ENCODE results near the gene BCL6B.

DNA sequence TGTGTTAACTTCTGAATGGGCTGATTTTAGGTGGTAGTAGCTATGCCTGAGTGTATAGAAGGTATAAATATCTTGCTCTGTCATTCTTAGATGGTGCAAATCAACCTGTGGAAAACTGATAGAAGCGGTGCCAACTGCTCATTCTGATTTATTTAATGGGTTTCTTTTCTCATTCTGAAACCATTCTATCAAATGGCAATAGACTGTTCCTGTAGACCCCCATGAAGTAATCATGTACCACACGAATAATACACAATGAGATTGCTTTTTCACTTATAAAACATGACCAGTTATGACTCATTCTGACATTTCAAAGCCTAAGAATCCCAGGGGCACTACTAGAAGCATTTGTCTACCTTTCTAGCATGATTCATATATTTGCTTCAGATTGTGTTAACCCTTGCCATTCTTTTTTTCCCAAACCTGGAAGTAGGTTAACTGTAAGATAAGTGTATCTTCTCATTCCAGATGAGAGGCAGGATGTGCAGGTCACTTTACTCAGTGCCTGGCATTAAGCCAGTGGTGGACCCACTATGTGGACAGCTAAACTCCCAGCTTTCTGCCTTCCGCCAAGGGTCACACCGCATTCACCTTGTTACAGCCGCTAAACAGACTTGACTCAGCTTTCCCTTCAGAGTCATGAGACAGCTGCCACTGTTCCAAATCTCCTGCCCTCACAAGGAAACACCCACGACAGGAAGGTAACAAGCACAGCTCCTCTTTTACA, 37.5 kb downstream of the BCL6B start:
- TF ChIP-seq, protein P1, sequence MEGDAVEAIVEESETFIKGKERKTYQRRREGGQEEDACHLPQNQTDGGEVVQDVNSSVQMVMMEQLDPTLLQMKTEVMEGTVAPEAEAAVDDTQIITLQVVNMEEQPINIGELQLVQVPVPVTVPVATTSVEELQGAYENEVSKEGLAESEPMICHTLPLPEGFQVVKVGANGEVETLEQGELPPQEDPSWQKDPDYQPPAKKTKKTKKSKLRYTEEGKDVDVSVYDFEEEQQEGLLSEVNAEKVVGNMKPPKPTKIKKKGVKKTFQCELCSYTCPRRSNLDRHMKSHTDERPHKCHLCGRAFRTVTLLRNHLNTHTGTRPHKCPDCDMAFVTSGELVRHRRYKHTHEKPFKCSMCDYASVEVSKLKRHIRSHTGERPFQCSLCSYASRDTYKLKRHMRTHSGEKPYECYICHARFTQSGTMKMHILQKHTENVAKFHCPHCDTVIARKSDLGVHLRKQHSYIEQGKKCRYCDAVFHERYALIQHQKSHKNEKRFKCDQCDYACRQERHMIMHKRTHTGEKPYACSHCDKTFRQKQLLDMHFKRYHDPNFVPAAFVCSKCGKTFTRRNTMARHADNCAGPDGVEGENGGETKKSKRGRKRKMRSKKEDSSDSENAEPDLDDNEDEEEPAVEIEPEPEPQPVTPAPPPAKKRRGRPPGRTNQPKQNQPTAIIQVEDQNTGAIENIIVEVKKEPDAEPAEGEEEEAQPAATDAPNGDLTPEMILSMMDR (IDR thresholded peaks at IDR 0.05; ENCODE audit: insufficient read depth, low read length, poor library complexity, severe bottlenecking) = no peak
- no peak for TF ChIP-seq EZH2phosphoT487 (conservative IDR thresholded peaks at IDR 0.05; ENCODE audit: low read length)
